Measurements from ENCODE around the gene FAM53B.

The FAM53B gene

GRCh38 chr10:124627866-124628675 is 116.1 kb downstream of the FAM53B start:
- no peak for TF ChIP-seq CTCF (IDR thresholded peaks at IDR 0.05)
- Histone ChIP-seq H3K4me1 (ENCODE audit: control insufficient read depth in 1 of 2, insufficient read depth in 1 of 2, low read depth in 1 of 2, low read length in 1 of 2) (peaks cover 16 to 24% of the 10 kb centered on the region in 2 experiments), H3K27ac (peak overlapping the region; percentile 46), H3K27me3 (no peaks in the 10 kb centered on the region), H3K4me3 (ENCODE audit: low read depth in 1 of 2, low read length in 1 of 2) (no peak overlapping the region), H3K9me3 (no peaks in the 10 kb centered on the region), H3K36me3 (peaks cover 16% of the 10 kb centered on the region)

- Histone ChIP-seq H3K27me3 (no peaks in the 10 kb centered on the region), H3K36me3 (peaks cover 23% of the 10 kb centered on the region), H3K9me3 (no peaks in the 10 kb centered on the region), H3K27ac (peak overlapping the region; percentile 46), H3K4me3 (ENCODE audit: low read depth in 1 of 2, low read length in 1 of 2) (no peak overlapping the region), H3K4me1 (ENCODE audit: control insufficient read depth in 1 of 2, insufficient read depth in 1 of 2, low read depth in 1 of 2, low read length in 1 of 2) (peaks cover 16% of the 10 kb centered on the region in 2 experiments)
- no peak for TF ChIP-seq CTCF (IDR thresholded peaks at IDR 0.05)
Measured at GRCh38 chr10:124626759-124627380, 117.3 kb downstream of the FAM53B start.

GRCh38 chr10:124625831-124626238 is 118.3 kb downstream of the FAM53B start:
- Histone ChIP-seq H3K27ac (no peak overlapping the region), H3K4me3 (ENCODE audit: low read depth in 1 of 2, low read length in 1 of 2) (no peak overlapping the region), H3K27me3 (no peaks in the 10 kb centered on the region), H3K36me3 (peaks cover 25% of the 10 kb centered on the region), H3K9me3 (no peaks in the 10 kb centered on the region), H3K4me1 (ENCODE audit: control insufficient read depth in 1 of 2, insufficient read depth in 1 of 2, low read depth in 1 of 2, low read length in 1 of 2) (peaks cover 13 to 16% of the 10 kb centered on the region in 2 experiments)
- no peak for TF ChIP-seq CTCF (IDR thresholded peaks at IDR 0.05)

GRCh38 chr10:124624895-124625294 is 119.3 kb downstream of the FAM53B start:
- peaks cover 13 to 16% of the 10 kb centered on the region in 2 experiments for H3K4me1 ChIP-seq (ENCODE audit: control insufficient read depth in 1 of 2, insufficient read depth in 1 of 2, low read depth in 1 of 2, low read length in 1 of 2)
- no peaks in the 10 kb centered on the region for H3K27me3 ChIP-seq
- H3K36me3 ChIP-seq: peaks cover 29% of the 10 kb centered on the region
- no peak overlapping the region for H3K4me3 ChIP-seq (ENCODE audit: low read depth in 1 of 2, low read length in 1 of 2)
- no peak overlapping the region for H3K27ac ChIP-seq
- TF ChIP-seq CTCF (IDR thresholded peaks at IDR 0.05): no peak
- no peaks in the 10 kb centered on the region for H3K9me3 ChIP-seq

- no peak overlapping the region for H3K27ac ChIP-seq
- H3K4me3 ChIP-seq (ENCODE audit: low read depth in 1 of 2, low read length in 1 of 2): no peak overlapping the region
- no peak for TF ChIP-seq CTCF (IDR thresholded peaks at IDR 0.05)
Measured at GRCh38 chr10:124624466-124624865, 119.7 kb downstream of the FAM53B start.

More at GRCh38 chr10:124624466-124624865, 119.7 kb downstream of the FAM53B start:
- no peaks in the 10 kb centered on the region for H3K9me3 ChIP-seq
- H3K4me1 ChIP-seq (ENCODE audit: control insufficient read depth in 1 of 2, insufficient read depth in 1 of 2, low read depth in 1 of 2, low read length in 1 of 2): peaks cover 13 to 16% of the 10 kb centered on the region in 2 experiments
- peaks cover 29% of the 10 kb centered on the region for H3K36me3 ChIP-seq
- H3K27me3 ChIP-seq: no peaks in the 10 kb centered on the region
